H1 (cell line): ENCODE measurements around the gene SPN. TPM values are rescaled to one million over a fixed set of nuclear protein-coding genes. Genes with fewer than 3 reads are reported as not detected.
"Not testable (repeated sequence)": the region's sequence is repeated elsewhere in the genome, so short reads cannot be mapped to it uniquely, and the experiment has no call there.

ENCODE experiments used
- CTCF ChIA-PET: fragments of 300-600 bp; sonication (Branson Sonifier 250); formaldehyde crosslinking; loops from one replicate; lab custom pipeline; 2021; ENCODE audit not compliant: partially characterized antibody; lab: Charles Lee
- POLR2A ChIA-PET: fragments of 300-600 bp; sonication (Branson Sonifier 250); formaldehyde crosslinking; loops from one replicate; lab custom pipeline; 2021; ENCODE audit warnings: inconsistent platforms; ENCODE audit not compliant: partially characterized antibody; lab: Charles Lee
- DNase-seq, 2 experiments: peaks; one replicate each; pipeline versions ENCODE4 v3.0.0 to v3.0.0-alpha.2; 2010 to 2022; ENCODE audit warnings: low spot score in 2 of 2, low read depth in 1 of 2, mixed read lengths in 1 of 2
- FAIRE-seq: peaks from 2 replicates; lab custom pipeline; 2011; peaks lifted over from hg19 to GRCh38; lab: Jason Lieb, UNC
- H2AFZ ChIP-seq: 2 replicates; pipeline ENCODE4 v1.8.1; 2012; ENCODE audit warnings: low read length, inconsistent platforms
- H2AK5ac ChIP-seq: 2 replicates; pipeline ENCODE4 v1.6.1; 2013; ENCODE audit warnings: low read depth, low read length
- H2BK120ac ChIP-seq: replicated peaks from 2 replicates; pipeline ENCODE3; 2013; ENCODE audit warnings: low read depth, low read length, inconsistent platforms
- H2BK12ac ChIP-seq: 2 replicates; pipeline ENCODE4 v1.6.1; 2013; ENCODE audit warnings: low read depth, low read length
- H2BK15ac ChIP-seq: 2 replicates; pipeline ENCODE4 v1.6.1; 2013; ENCODE audit warnings: low read length
- H2BK20ac ChIP-seq: 2 replicates; pipeline ENCODE4 v1.6.1; 2013; ENCODE audit warnings: low read length
- H2BK5ac ChIP-seq: 2 replicates; pipeline ENCODE4 v1.6.1; 2013; ENCODE audit warnings: low read depth, low read length
- H3K14ac ChIP-seq: 2 replicates; pipeline ENCODE4 v1.6.1; 2013; ENCODE audit warnings: inconsistent platforms; ENCODE audit not compliant: insufficient read length
- H3K18ac ChIP-seq: 2 replicates; pipeline ENCODE4 v1.6.1; 2013; ENCODE audit warnings: low read length; ENCODE audit errors: extremely low read depth
- H3K23ac ChIP-seq: 2 replicates; pipeline ENCODE4 v1.6.1; 2013; ENCODE audit warnings: inconsistent platforms; ENCODE audit not compliant: insufficient read length
- H3K23me2 ChIP-seq: 2 replicates; pipeline ENCODE4 v1.6.1; 2013; ENCODE audit warnings: low read depth, low read length
- H3K27ac ChIP-seq: 2 replicates; pipeline ENCODE4 v1.6.1; 2011; ENCODE audit warnings: low read depth, low read length, inconsistent platforms
- H3K27me3 ChIP-seq, 4 experiments: replicated peaks in 1 of 4; 1 replicate in 1 of 4; 2 replicates in 3 of 4; pipeline versions ENCODE4 v1.6.1 to v1.8.1; 2011 to 2013; ENCODE audit warnings: low read length in 3 of 4, mild to moderate bottlenecking in 3 of 4, inconsistent platforms in 2 of 4, mixed read lengths in 2 of 4, moderate library complexity in 1 of 4; ENCODE audit not compliant: control insufficient read depth in 3 of 4, insufficient read depth in 3 of 4; ENCODE audit errors: extremely low read depth in 1 of 4
- H3K36me3 ChIP-seq, 4 experiments: 2 replicates each; pipeline versions ENCODE4 v1.6.1 to v1.8.1; 2011 to 2013; ENCODE audit warnings: mild to moderate bottlenecking in 4 of 4, low read length in 3 of 4, moderate library complexity in 2 of 4, control low read depth in 1 of 4, inconsistent platforms in 1 of 4; ENCODE audit not compliant: insufficient read depth in 4 of 4, control insufficient read depth in 2 of 4
- H3K4ac ChIP-seq: replicated peaks from 2 replicates; pipeline ENCODE3; 2013; ENCODE audit warnings: low read length, low read depth, mixed read lengths, inconsistent platforms; ENCODE audit not compliant: insufficient read length
- H3K4me1 ChIP-seq, 4 experiments: replicated peaks in 1 of 4; 1 replicate in 1 of 4; 2 replicates in 3 of 4; pipeline versions ENCODE4 v1.6.1 to v1.8.1; 2011 to 2013; ENCODE audit warnings: low read length in 3 of 4, inconsistent platforms in 2 of 4, mixed read lengths in 1 of 4; ENCODE audit not compliant: insufficient read depth in 4 of 4, control insufficient read depth in 3 of 4
- H3K4me2 ChIP-seq, 2 experiments: 2 replicates each; pipeline versions ENCODE4 v1.6.1 to v1.8.1; 2011 to 2013; ENCODE audit warnings: low read depth in 2 of 2, low read length in 2 of 2, control low read depth in 1 of 2, inconsistent platforms in 1 of 2, mild to moderate bottlenecking in 1 of 2; ENCODE audit not compliant: insufficient read depth in 1 of 2
- H3K4me3 ChIP-seq, 4 experiments: fragments of 200-600, 300-600 bp in 1 of 4; sonication (generic), shearing (Covaris generic), sonication (Bioruptor Twin) in 1 of 4; 2 replicates each; pipeline versions ENCODE4 v1.5.1 to v1.8.1; 2011 to 2016; ENCODE audit warnings: low read length in 4 of 4, low read depth in 3 of 4, control low read depth in 2 of 4, inconsistent platforms in 2 of 4, mild to moderate bottlenecking in 2 of 4, mixed read lengths in 1 of 4, moderate library complexity in 1 of 4; ENCODE audit not compliant: insufficient read depth in 2 of 4; ENCODE audit errors: extremely low read depth in 1 of 4
- H3K56ac ChIP-seq: replicated peaks from 2 replicates; pipeline ENCODE3; 2013; ENCODE audit warnings: low read depth, mild to moderate bottlenecking, mixed read lengths, low read length, inconsistent platforms; ENCODE audit not compliant: insufficient read length
- H3K79me1 ChIP-seq: 2 replicates; pipeline ENCODE4 v1.6.1; 2013; ENCODE audit warnings: low read depth, low read length, control low read depth
- H3K79me2 ChIP-seq, 2 experiments: 2 replicates each; pipeline versions ENCODE4 v1.6.1 to v1.8.1; 2012 to 2013; ENCODE audit warnings: low read length in 2 of 2, mild to moderate bottlenecking in 2 of 2, inconsistent platforms in 1 of 2; ENCODE audit not compliant: insufficient read depth in 2 of 2, control insufficient read depth in 1 of 2
- H3K9ac ChIP-seq, 4 experiments: replicated peaks in 1 of 4; 1 replicate in 1 of 4; 2 replicates in 3 of 4; pipeline versions ENCODE4 v1.6.1 to v1.8.1; 2011 to 2013; ENCODE audit warnings: low read depth in 3 of 4, low read length in 3 of 4, control low read depth in 2 of 4, mild to moderate bottlenecking in 2 of 4, moderate library complexity in 2 of 4, inconsistent platforms in 1 of 4; ENCODE audit errors: extremely low read depth in 1 of 4
- H3K9me3 ChIP-seq, 2 experiments: 2 replicates each; pipeline versions ENCODE4 v1.6.1 to v1.8.1; 2012 to 2013; ENCODE audit warnings: mild to moderate bottlenecking in 2 of 2, moderate library complexity in 2 of 2, control low read depth in 1 of 2, inconsistent platforms in 1 of 2, low read depth in 1 of 2, low read length in 1 of 2, mixed read lengths in 1 of 2; ENCODE audit not compliant: insufficient read depth in 2 of 2
- H4K20me1 ChIP-seq, 2 experiments: replicated peaks in 1 of 2; 2 replicates each; pipeline versions ENCODE3 to v1.8.1; 2011 to 2013; ENCODE audit warnings: inconsistent platforms in 2 of 2, low read length in 2 of 2, mild to moderate bottlenecking in 1 of 2; ENCODE audit not compliant: insufficient read depth in 2 of 2, control insufficient read depth in 1 of 2
- H4K5ac ChIP-seq: 2 replicates; pipeline ENCODE4 v1.6.1; 2013; ENCODE audit warnings: low read length, low read depth, mixed read lengths, inconsistent platforms; ENCODE audit not compliant: insufficient read length
- H4K8ac ChIP-seq: 2 replicates; pipeline ENCODE4 v1.8.0; 2013; ENCODE audit warnings: mild to moderate bottlenecking, moderate library complexity, low read length, inconsistent platforms; ENCODE audit not compliant: insufficient read depth; ENCODE audit errors: extremely low read depth
- H4K91ac ChIP-seq: replicated peaks from 2 replicates; pipeline ENCODE3; 2013; ENCODE audit warnings: low read length, mixed read lengths, inconsistent platforms; ENCODE audit not compliant: insufficient read length
- WGBS, 2 experiments: shearing (Covaris generic) in 1 of 2; methylation state at CpG; one replicate each; pipeline versions ENCODE4 v1.1.6 to v1.1.7; 2013 to 2015; ENCODE audit warnings: low lambda C conversion rate in 2 of 2, mixed read lengths in 2 of 2, inconsistent platforms in 1 of 2, low coverage in 1 of 2, missing lambda C conversion rate in 1 of 2; ENCODE audit not compliant: insufficient replicate concordance in 2 of 2, insufficient coverage in 1 of 2, insufficient read length in 1 of 2; ENCODE audit errors: extremely low coverage in 1 of 2, missing lambda C conversion rate in 1 of 2; 5-methylcytosine and 5-hydroxymethylcytosine counted together
- polyA plus RNA-seq, 7 experiments: library from polyadenylated mRNA; depleted of rRNA in 3 of 7; stranded (reverse) in 5 of 7; unstranded in 2 of 7; fragments of >200 nt in 5 of 7; fragments of 200-250 nt in 2 of 7; gene quantifications; 1 replicate in 5 of 7; 2 replicates in 1 of 7; 4 replicates in 1 of 7; pipeline versions ENCODE4 v1.2.1 to v1.2.3, GENCODE V29; 2011 to 2013; ENCODE audit warnings: missing spikeins in 2 of 7, mixed read lengths in 2 of 7
- total RNA-seq: library from RNA; stranded (reverse); fragmentation: NEBNext Ultra II Directional; extraction: Animal tissue kit (Norgen Biotek cat#: 25700); gene quantifications from 2 replicates; pipeline ENCODE4 v1.2.1, GENCODE V29; 2021

Gene SPN
- total and polyA plus RNA-seq, 2 of the 8 experiments (the other 6 are each of a cell fraction or from before 2014, with no cell fraction given): 1.5 to 1.8 TPM

- CTCF ChIA-PET: not testable (repeated sequence)
Measured at GRCh38 chr16:29622738-29623137, 40.3 kb upstream of the SPN start.

DNA sequence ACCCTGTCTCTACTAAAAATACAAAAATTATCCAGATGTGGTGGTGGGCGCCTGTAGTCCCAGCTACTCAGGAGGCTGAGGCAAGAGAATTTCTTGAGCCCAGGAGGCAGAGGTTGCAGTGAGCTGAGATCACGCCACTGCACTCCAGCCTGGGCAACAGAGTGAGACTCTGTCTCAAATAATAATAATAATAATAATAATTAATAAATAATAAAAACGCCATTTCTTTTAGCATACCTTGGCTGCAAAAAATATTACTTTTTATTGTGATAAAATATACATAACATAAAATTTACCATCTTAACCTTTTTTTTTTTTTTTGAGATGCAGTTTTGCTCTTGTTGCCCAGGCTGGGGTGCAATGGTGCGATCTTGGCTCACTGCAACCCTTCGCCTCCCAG is 39.8 kb upstream of the SPN start:
- H3K4me1 ChIP-seq, H3K9me3 ChIP-seq, H2BK15ac ChIP-seq, H4K5ac ChIP-seq, H3K36me3 ChIP-seq, H2AK5ac ChIP-seq, H3K9ac ChIP-seq, H3K27ac ChIP-seq, FAIRE-seq, H3K79me2 ChIP-seq, DNase-seq, H2BK12ac ChIP-seq, H4K8ac ChIP-seq, H3K23ac ChIP-seq, POLR2A ChIA-PET, H2BK5ac ChIP-seq, CTCF ChIA-PET, H4K91ac ChIP-seq, H3K18ac ChIP-seq, H3K56ac ChIP-seq, H3K23me2 ChIP-seq, H2BK20ac ChIP-seq, H3K4me2 ChIP-seq, H2BK120ac ChIP-seq, H3K4ac ChIP-seq, H2AFZ ChIP-seq, H3K4me3 ChIP-seq, H3K27me3 ChIP-seq, H4K20me1 ChIP-seq, H3K14ac ChIP-seq, H3K79me1 ChIP-seq: not testable (repeated sequence)
- WGBS, 2 experiments: 94% methylated on average over 5 of the region's 5 CpGs; no CpG with 5 or more reads in 1 of the 2 experiments

More at GRCh38 chr16:29622738-29623137, 40.3 kb upstream of the SPN start:
- H3K4me1 ChIP-seq, POLR2A ChIA-PET, FAIRE-seq, H2AK5ac ChIP-seq, H3K79me1 ChIP-seq, H3K79me2 ChIP-seq, H3K27ac ChIP-seq, H3K18ac ChIP-seq, DNase-seq, H3K27me3 ChIP-seq, H3K23ac ChIP-seq, H2AFZ ChIP-seq, H4K91ac ChIP-seq, H2BK15ac ChIP-seq, H2BK120ac ChIP-seq, H2BK5ac ChIP-seq, H2BK20ac ChIP-seq, H3K4me3 ChIP-seq, H3K36me3 ChIP-seq, H3K4me2 ChIP-seq, H4K20me1 ChIP-seq, H3K14ac ChIP-seq, H3K56ac ChIP-seq, H3K4ac ChIP-seq, H3K23me2 ChIP-seq, H3K9ac ChIP-seq, H4K8ac ChIP-seq, H2BK12ac ChIP-seq, H3K9me3 ChIP-seq, H4K5ac ChIP-seq: not testable (repeated sequence)
- 96% methylated on average over 12 of the region's 18 CpGs; no CpG with 5 or more reads in 1 of the 2 experiments for WGBS, 2 experiments
